Lung microvascular endothelial cell (primary cell): ENCODE data around the gene MTPN. TPM values are rescaled to one million over a fixed set of nuclear protein-coding genes. Genes with fewer than 3 reads are reported as not detected.

ENCODE experiments used
- DNase-seq, 2 donors: peaks; one replicate each; pipeline versions ENCODE4 v3.0.0 to v3.0.0-alpha.2; 2010; ENCODE audit warnings: low read depth in 2 of 2
- total RNA-seq: library from RNA; depleted of rRNA; stranded (reverse); fragments of >200 nt; gene quantifications from 2 replicates; pipeline ENCODE4 v1.2.1, GENCODE V29; 2014

MTPN gene
- total RNA-seq, 1 donor from 2014 or later: 102 TPM

DNA sequence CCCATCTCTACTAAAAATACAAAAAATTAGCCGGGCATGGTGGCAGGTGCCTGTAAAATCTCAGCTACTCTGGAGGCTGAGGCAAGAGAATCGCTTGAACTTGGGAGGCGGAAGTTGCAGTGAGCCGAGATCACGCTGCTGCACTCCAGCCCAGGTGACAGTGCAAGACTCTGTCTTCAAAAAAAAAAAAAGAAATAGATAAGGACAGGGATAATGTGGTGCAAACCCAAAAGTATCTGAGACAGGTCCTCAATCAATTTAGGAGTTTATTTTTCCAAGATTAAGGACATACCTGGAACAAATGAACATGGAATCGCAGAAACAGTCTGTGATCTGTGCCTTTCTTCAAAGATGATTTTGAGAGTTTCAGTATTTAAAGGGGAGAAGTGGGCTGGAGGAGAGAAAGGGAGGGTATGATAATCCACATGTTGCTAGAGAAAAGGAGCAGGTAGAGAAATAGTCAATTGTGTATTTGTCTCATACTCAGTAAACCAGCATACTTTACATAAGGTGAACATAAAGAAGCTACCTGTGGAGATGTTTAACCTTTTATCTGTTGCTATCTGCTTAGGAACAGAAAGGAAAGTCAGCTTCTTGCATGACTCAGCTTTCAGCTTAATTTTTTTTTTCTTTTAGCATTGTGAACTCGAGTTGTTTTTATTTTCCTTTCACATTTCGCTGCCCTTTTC lies 4.9 kb upstream of the MTPN start:
- DNase-seq: no peak

DNA sequence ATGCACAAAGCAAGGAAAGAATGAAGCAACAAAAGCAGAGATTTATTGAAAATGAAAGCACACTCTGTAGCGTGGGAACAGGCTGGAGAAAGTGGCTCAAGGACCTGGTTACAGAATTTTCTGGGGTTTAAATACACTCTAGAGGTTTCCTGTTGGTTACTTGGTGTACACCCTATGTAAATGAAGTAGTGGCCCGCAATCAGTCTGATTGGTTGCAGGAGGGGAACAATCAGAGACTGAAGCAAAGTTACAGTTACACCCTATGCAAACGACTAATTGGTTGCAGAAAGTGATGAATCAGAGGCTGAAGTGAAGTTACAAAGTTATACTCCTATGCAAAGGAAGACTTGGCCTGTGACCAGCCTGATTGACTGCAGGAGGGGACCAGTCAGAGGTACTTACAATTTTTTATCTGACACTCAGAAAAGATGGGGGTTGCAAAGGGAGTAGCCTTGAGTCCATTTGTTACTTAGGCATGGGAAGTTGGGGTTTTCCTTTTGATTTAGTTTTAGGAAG lies 3.6 kb upstream of the MTPN start:
- DNase-seq: peak; percentile 20 to 89

DNA sequence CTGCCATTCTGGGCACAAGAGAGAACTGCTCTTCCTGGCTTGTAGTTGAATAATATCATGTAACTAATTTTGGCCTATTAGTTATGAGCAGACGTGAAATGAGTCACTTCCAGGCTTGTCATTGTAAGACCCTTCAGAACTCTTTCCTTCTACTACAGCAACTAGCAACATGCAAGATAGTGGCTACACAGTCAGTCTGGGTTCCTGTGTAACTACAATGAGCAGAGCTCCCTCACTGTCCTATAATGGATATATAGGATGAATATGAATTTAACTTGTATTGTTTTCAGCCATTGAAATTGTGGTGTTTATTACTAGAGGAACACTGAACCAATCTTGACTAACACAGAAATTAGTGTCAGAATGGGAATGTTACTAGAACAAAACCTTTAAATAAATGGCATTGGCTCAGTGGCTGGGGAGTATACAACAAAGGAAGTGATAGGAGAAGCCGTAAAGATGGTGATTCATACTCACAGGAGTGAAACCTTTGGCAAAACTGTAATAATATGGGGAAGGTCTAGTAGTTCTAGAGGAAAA lies 2.9 kb upstream of the MTPN start:
- peak; percentile 74 to 95 for DNase-seq

DNA sequence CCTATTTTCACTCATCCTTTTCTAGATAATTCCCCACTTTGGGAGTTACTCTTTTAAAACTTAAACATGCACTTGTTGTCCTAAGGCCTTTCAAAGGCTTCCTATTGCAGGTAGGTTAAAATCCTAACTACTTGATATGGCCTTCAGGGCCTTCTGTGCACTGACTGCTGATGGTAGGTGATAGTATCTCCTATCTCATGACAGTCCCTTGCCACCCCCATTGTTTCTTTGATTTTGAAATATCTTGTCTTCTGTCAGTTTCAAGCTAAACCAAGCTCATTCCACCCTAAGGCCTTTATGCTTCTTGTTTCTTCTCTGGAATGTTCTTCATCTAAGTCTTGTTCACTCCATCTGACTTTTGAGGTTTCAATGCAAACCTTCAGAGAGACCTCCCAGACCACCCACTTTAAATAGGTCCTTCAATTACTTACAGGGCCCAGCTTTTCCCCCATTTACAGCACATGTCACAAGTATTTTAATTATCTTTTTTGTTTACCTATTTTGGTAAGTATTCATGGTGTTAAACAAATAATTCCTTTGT lies 2.4 kb upstream of the MTPN start:
- DNase-seq: no peak

DNA sequence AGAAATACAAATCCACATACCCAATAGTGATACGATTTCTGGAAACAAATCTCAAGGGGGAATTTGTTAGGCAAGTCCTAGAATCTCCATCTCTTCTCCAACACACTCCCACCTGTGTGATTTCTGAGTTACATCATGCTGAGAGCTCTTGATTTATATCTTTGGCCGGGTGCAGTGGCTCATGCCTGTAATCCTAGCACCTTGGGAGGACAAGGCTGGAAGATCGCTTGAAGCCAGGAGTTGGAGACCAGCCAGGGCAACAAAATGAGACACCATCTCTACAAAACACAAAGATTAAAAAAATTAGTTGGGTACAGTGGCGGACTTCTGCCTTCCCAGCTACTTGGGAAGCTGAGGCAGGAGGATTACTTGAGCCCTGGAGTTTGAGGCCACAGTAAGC lies 1.5 kb upstream of the MTPN start:
- DNase-seq: no peak

DNA sequence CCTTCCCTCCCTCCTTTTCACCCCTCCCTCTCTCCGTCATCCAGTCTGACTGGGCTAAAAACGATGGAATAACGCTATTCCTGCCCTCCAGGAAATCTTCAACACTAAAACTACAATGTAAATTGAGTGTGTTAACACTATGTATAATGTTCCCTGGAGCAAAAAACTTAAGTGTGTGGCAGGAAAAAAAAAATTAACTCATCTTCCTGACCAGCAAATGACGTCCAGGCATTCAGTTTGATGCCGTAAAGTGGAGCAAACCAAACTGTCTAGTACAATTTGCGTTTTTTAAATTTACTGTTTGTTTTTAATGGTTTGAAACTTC lies 545 bp upstream of the MTPN start:
- DNase-seq: no peak

DNA sequence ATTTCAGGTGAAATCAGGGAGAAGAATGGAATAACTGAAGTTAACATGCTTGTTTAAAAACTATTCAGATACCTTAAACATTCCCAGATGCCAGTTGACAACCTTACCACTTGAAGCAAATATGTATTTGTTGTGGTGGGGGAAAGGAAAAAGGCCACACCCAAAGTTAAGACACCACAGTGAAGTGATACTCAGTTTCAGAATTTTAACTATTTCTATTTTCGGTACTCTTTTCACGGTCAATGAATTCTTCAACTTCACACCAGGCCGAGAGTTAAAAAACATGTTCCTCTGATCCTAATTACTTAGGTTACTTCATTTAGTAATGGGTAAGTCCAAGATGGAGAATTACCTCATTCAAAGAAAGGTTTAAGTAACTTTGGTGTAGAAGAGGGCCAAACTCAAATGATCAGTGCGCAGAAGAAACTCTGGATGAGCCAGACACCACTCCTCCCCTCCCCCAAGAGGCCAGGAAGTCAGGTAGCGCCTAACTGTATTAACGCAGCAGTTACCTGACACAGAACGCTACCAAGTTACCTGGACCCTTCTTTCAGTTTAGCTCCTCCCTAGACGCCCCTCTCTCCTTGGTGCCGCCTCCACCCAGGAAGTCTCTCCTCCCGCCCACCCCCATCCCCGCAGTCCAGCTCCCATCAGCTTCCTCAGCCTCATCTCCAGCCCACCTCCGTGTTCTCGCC lies 700 bp downstream of the MTPN start:
- peak; percentile 14 to 32 for DNase-seq

DNA sequence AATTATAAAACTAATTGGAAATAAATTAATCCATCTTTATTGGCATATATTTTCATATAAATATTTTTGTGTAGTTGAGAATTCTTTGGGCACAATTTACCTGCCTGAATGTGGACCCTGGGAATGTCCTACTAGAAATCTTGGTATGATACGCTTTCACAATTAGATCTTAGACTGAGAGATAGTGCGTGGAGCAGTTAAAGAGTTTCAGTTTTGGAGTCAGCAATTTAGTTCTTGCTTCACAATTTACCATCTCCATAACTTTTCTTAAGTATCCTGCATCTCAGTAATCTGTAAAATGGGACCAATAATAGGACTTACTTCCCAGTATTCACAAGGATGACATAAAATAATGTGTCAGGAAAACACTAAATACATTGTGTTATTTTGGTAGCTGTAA lies 2.0 kb downstream of the MTPN start:
- DNase-seq: no peak

DNA sequence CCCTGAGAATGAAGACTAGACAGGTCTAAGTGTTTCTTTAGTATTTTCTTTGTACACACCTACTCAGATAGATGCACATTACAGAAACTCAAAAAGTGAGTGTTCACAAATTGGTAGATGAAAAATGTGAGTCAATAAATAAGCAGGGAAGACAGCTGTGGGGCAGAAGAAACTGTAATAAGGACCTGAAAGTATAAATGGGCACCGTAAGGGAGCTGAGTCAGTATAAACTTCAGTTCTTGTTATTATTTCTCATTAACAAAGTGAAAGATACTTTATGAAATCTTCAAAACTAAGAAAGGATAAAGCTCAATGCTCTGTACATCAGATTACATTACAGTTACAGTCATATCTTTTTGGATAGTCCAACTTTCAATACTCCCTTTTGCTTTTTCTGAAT lies 2.5 kb downstream of the MTPN start:
- no peak for DNase-seq

DNA sequence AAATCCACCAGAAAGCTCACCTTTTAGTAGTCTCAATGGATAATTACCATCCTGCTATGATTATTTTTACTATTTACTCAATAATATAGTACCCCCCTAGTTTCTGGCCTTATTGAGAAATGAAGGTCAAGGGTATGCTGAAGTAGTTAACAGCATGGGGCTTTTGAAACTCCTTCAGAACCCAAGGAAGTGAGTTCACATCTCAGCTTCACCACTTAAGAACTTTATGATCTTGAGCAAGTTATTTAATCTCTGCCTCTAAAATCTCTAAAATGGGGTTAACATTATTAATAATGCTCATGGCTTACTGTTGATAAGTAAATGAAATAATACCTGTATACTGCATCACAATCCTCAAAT lies 5.8 kb downstream of the MTPN start:
- DNase-seq: no peak

DNA sequence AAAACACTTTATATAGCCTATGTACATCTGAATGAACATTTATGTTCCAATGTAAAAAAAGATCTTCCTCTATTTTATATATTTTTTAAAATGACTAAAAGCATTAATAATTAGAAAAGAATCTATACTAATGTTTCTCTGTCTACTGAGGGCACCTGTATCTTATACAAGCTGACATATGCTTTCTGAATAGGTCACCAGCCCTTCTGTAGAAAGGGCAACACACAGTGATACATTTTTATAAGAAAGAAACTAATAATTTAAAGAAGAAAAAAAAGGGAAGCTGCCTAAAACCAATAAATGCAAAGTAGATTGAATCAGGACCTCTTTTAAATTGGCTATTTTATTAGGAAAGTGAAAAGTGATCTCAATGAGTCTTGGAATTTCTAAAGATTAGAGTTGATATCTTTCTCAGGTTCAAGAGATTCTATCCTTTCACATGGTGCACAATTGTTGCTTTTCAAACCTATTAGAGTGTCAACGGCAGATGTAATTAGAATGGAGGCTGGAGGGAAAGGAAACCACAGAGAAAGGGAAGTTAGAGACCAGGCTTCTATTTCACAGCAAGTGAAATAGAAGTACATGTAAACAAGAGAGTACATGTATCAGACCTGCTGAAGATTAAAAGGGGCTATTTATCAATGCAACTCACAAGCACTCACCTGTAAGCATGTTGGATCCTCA lies 6.3 kb downstream of the MTPN start:
- DNase-seq: no peak

DNA sequence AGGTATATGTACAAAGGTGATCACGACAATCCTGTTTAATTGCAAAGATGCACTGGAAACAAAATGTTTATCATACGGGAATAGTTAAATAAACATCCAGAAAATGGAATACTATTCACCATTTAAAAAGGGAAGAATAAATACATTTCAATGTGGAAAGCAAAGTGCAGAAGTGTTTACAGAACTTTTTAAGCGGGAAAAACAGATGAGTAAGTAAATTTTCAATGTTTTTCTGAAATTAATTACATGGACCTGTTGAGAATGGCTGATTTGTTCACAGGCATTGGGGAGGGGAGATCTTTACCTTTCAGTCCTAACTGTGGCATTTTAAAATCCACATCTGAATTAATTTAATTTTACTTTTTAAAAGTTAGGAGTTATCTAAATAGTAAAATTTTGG lies 7.1 kb downstream of the MTPN start:
- DNase-seq: no peak

DNA sequence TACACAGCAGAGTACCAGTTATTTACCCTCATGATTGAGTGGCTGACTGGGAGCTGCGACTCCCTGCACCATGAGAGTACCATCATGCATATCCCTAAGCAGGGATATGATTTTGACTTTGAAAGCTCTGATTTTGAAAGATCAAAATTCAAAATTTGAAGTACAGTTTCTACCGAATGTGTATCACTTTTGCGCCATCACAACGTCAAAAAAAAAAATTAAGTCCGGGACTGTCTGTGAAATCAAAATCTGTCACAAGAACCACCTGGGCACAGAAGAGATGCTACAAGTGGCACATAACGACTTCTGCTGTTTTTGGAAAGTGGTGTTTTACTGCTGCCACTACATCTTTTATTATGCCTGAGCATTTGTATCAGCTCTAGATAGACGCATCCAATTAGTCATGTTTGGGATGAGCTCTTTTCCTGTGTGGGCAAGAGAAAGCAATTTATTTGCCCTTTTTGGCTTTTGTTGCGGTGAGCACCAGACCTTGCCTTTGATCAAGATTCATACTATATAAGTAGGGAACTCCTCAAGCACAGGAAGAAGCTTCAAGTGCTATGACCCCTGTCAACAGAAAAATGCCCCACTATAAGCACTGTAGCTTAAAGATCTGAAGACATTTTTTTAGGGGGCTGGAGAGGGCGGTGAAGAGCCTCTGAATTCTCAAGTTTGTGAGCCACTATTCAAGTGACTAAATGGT lies 10.7 kb downstream of the MTPN start:
- peak in 1 of 2 donors; percentile 31 for DNase-seq

DNA sequence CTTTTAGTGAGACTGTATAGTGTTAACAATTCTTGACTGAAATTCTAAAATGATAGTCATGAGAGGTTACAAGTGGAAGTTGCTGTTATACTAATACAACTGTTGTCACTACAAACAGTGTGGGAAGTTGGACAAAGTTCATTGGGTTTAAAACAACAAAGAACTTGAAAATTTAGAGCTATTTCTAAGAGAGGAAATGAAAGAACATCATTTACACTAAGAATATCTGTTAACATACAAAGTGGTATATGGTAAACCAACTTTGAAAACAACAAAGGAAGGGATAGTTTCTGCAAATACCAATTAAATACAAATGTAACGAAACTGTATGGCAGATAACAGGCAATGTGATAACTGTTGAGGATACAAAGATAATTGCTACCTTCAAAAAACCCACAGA lies 11.6 kb downstream of the MTPN start:
- peak in 1 of 2 donors; percentile 59 for DNase-seq

DNA sequence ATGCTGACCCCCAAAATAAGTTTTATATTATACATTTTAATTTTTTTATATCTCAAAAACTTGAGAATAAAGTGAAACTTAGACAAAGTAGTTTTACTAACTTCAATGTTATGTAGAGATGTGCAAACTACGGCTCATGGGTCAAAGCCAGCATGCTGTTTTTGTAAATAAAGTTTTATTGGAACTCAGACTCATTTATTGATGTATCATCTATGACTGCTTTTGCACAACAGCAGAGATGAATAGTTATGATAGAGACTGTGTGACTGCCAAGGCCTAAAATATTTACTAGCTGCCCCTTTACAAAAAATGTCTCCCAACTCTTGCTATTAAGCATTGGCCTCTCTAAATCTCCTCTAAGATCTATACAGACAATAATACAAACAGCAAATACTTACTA lies 12.4 kb downstream of the MTPN start:
- DNase-seq: no peak

DNA sequence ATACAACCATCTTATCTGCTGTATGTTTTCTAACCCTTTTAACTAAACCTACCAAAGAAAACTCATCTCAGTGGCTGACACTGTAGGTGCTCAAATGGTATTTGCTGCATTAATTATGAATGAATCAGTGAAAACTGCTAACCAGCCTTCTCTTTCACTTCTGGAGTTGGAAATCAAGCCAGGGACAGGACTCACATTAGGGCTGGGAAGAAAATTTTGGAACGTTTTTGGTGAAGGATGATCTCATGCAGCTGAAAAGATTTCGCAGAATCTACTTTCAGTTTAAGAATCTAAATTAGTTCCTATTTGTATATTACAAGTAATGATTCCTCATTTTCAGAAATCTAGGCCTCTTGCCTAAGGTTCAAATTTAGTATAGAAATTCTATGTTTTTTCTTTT lies 12.9 kb downstream of the MTPN start:
- DNase-seq: no peak

DNA sequence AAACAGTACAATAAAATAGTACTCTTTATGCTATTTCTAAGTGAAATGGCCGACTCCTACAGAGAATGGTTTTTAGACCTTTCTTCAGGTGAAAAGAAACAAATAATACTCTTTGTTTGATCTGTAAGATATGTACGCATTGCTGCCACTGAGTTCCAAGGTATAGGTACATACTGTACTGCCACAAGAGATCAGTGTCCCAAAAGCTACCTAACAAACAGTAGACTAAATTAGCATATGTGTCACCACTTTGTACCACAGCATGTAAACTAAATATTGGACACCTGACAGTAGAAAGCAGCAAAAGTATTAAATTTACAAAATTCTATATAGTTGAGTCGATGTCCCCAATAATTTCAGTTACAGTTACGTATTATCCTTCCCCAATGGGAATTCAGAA lies 14.4 kb downstream of the MTPN start:
- DNase-seq: no peak

DNA sequence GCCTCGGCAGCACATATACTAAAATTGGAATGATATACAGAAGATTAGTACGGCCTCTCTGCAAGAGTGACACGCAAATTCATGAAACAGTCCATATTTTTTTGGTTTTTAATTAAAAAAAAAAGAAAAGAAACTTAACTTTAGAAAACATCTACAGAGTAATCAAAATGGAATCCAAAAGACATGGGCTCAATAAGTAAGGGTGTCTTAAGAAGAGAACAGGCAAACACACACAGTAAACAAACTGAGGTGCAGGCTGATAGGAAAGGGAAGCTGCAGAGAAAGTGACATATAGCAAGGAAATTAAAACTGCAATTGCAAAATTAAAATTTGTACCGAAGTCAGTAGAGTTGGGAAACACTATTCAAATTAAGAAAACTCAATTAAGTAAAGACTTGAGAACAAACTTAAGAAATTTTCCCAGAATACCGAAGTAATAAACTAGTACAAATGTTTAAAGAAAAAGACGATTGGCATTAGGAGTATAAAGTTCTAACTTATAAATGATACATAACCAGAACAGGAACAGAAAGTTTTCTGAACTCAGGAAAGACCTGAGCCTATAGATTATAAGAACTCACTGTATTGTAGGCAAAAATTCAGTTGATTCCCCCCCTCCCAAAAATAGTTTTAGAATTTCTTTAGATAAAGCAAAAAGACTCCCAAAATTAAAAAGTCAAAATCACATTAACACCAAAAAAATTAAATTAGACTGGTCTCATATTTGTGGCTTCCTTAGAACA lies 16.3 kb downstream of the MTPN start:
- no peak for DNase-seq

DNA sequence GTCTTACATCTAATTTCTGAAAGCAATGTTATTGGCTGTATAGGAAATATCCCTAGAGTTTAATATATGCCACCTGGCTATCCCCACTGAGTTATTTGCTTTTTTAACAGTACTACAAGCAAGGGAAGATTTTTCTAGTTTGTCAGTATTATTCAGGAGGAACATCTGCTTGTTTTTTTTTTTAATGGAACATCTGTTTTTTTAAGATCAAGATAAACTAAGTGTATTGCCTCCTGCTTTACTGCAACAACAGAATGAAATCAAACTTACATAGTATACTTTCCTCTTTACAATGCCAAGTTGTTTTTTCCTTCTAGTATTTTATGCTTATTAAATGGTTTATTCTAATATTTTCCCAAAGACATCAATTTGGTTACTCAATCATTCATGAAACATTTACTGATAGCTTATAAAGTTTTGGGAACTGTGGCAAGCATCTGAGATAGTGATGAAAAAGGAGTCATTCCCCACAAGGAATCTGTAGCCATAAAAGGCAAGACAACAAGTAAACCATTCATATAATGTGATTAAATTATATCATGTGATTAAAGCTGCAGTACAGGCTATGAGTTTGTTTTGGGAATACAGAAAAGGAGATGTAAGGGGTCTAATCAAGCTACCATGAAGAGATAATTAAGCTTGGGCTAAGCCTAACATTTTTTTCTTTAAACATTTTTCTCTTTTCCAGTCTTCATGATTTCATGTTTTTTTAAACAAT lies 17.4 kb downstream of the MTPN start:
- no peak for DNase-seq

DNA sequence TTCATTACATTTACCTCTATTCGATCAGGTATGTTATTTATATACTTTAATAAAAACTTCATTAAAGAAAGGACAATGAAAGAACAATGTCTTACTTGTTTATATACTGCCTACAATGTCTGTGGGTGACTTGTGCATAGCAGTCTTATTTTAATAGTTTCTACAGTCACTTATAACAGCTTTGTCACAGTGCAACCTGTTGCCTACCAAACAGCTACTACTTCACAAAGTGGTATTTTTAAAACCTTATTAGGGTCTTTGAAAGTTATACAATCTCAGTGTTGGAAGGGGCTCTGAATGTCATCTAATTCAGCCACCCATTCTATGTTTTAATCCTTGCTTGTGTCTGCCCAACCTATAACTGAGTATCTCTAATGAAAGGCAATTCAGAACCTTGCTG lies 19.0 kb downstream of the MTPN start:
- DNase-seq: no peak
